Ishikawa (cell line): ENCODE measurements around the gene PRDM7.

ENCODE experiments used
- EP300 ChIP-seq: IDR thresholded peaks from 2 replicates; pipeline ENCODE4 v1.6.1; 2012; ENCODE audit warnings: borderline replicate concordance
- RAD21 ChIP-seq: IDR thresholded peaks from 2 replicates; pipeline ENCODE4 v1.6.1; 2012; ENCODE audit warnings: low read depth

GRCh38 chr16:90015586-90016338 is 61.4 kb downstream of the PRDM7 start:
- TF ChIP-seq EP300 (no peak), RAD21 (no peak)
